GOT3 (cell line): ENCODE data around the gene PRKD2.
"Not testable (repeated sequence)": the region's sequence is repeated elsewhere in the genome, so short reads cannot be mapped to it uniquely, and the experiment has no call there.

Source experiments
- DNase-seq: peaks from one replicate; lab custom pipeline; 2025; ENCODE audit warnings: mixed read lengths; lab: John Stamatoyannopoulos, UW

PRKD2 gene

GRCh38 chr19:46631481-46631880 is 85.4 kb downstream of the PRKD2 start:
- no peak for DNase-seq

GRCh38 chr19:46630586-46631205 is 86.2 kb downstream of the PRKD2 start:
- DNase-seq: no peak

DNA sequence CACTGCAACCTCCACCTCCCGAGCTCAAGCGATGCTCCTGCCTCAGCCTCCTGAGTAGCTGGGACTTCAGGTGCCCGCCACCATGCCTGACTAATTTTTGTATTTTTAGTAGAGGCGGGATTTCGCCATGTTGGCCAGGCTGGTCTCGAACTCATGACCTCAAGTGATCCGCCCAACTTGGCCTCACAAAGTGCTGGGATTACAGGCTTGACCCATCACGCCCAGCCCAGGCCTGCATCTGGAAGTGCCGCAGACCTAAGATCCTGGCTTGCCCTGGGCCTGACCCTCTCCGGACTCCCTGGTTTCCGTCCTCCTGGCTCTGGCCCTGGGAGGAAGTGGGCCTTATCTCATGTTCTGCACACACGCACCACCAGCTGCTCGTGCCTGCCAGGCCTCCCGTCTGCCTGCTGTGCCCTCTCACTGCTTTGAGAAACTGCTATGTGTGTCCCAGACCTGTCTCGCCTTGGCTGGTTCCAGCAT is 87.3 kb downstream of the PRKD2 start:
- no peak for DNase-seq

DNA sequence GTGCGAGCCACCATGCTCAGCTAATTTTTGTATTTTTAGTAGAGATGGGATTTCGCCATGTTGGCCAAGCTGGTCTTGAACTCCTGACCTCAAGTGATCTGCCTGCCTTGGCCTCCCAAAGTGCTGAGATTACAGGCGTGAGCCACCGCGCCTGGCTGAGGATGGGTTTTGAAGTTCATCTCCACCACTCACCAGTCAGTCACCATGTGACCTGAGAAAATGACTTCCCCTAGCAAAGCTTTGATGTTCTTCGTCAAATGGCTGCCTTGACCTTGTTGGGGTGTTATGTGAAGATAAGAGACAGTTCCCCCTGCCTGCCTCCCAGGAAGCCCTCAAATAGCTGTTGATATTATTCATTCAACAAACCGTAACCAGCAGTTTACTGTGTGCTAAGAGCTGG is 87.9 kb downstream of the PRKD2 start:
- DNase-seq: not testable (repeated sequence)

- no peak for DNase-seq
These were observed 90.5 kb downstream of the PRKD2 start for GRCh38 chr19:46626446-46626845.

DNA sequence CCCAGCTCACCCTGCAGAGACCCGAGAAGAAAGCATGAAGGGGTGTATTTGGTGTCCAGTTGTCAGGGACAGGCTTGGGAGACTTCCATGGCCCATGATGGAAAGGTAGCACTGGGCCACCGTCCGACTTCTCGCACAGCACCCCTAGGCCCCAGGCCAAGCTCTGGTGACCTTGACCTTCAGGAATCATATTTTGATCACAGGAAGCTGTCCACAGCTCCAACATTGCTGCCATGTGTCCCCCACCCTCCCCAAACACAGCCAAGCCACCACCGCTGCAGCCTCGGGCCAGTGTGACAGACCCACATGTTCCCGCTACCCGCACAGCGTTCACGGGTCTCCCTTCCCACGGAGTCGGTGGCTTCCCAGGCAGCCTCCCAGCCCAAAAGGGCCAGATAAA is 91.2 kb downstream of the PRKD2 start:
- DNase-seq: no peak

DNA sequence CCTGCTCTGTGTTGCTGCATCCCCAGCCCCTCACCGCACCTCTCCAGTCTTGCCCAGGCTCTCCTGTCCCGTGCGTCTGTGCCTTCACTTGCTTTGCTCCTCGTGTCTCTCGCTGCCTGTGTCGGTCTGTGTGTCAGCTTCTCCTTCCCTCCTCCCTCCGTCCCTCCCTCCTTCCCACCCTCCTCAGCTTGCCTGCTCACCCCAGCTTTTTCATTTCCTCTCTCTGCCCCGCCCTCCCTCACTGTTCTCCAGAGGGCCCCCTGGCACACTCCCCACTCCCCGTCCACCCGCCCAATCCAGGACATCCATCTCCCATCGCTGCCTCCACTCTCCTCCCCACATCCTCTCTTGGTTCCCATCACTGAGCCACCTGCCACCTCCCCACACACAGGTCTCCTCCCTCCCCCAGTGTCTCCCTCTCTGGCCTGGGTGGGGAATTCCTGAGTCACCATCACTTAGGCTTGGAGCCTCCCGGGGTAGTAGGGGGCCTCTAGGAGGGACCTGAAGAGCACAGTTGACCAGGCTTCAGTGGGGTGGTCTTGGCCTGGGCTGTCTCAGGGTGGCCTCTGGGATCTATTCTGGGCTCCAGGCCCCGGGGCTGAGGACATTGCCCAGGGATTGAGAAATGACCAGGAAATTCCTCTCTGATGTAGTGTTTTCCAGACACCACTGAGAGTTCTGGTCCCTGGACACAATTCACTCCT is 91.8 kb downstream of the PRKD2 start, which contains the start of gene PTGIR:
PTGIR (minus strand) TSS at position 132 of the 704 bp plus-strand sequence. CDS start 864 bp downstream, outside the sequence.
- no peak for DNase-seq
